Peyer's patch (tissue), 4 donors: ENCODE data around the gene TGM3. TPM values are rescaled to one million over a fixed set of nuclear protein-coding genes. Genes with fewer than 3 reads are reported as not detected.

Experiments
- DNase-seq, 3 donors: peaks; one replicate each; pipeline ENCODE4 v3.0.0-alpha.2; 2017 to 2019
- H3K27ac ChIP-seq, 4 donors: fragments of 200-600 bp; sonication (generic); one replicate each; pipeline ENCODE4 v1.5.1; 2016 to 2019
- H3K27me3 ChIP-seq, 2 donors: fragments of 200-600 bp; sonication (generic); one replicate each; pipeline ENCODE4 v1.5.1; 2019
- H3K36me3 ChIP-seq, 3 donors: fragments of 200-600 bp; sonication (generic); one replicate each; pipeline ENCODE4 v1.5.1; 2016 to 2019
- H3K4me1 ChIP-seq, 4 donors: fragments of 200-600 bp; sonication (generic); one replicate each; pipeline ENCODE4 v1.5.1; 2016 to 2019
- H3K4me3 ChIP-seq, 4 donors: fragments of 200-600 bp; sonication (generic); 1 replicate in 3 of 4; 2 replicates in 1 of 4; pipeline ENCODE4 v1.5.1; 2016 to 2019; ENCODE audit warnings: mild to moderate bottlenecking in 1 of 4
- H3K9me3 ChIP-seq, 4 donors: fragments of 200-600 bp; sonication (generic); one replicate each; pipeline ENCODE4 v1.5.1; 2016 to 2019; ENCODE audit warnings: mild to moderate bottlenecking in 1 of 4
- POLR2A ChIP-seq, 2 donors: fragments of 450-650 bp; IDR thresholded peaks; one replicate each; pipeline ENCODE4 v1.5.1; 2017; ENCODE audit warnings: antibody characterized with exemption in 2 of 2, mild to moderate bottlenecking in 2 of 2, moderate library complexity in 2 of 2
- total RNA-seq, 4 donors: library from RNA; depleted of rRNA; stranded (reverse); fragments of >200 nt; gene quantifications; one replicate each; pipeline ENCODE4 v1.1.0, GENCODE V29; 2016
- TF ChIP-seq, protein P1 (sequence below), 6 experiments: fragments of 450-650 bp in 4 of 6; fragments of 200-600 bp in 2 of 6; sonication (generic) in 1 of 6; IDR thresholded peaks; one replicate each; pipeline ENCODE4 v1.5.1; 2017 to 2019; ENCODE audit warnings: antibody characterized with exemption in 6 of 6, mild to moderate bottlenecking in 3 of 6, moderate library complexity in 1 of 6

Gene TGM3
- total RNA-seq, 4 donors from 2014 or later = 0.40 TPM; not detected in 3

DNA sequence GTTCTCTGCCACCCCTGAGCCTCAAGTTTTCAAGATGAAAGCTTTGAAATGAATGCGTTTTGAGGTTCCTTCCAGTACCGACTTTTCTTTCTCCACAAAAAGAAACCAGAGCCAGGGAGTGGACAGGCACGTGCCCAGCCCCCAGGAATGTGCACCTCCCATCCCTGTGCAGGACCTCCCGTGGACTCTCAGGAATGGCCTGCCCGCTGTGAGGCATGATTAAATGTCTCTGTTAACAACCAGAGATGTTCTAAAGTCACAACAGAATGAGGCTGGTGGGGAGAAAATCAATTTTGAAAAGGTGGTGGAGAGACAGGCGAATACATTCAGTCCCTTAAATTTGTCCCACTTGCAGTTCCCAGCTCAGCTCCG, 1.5 kb downstream of the TGM3 start:
- TF ChIP-seq POLR2A (IDR thresholded peaks at IDR 0.05) = no peak
- TF ChIP-seq, protein P1, sequence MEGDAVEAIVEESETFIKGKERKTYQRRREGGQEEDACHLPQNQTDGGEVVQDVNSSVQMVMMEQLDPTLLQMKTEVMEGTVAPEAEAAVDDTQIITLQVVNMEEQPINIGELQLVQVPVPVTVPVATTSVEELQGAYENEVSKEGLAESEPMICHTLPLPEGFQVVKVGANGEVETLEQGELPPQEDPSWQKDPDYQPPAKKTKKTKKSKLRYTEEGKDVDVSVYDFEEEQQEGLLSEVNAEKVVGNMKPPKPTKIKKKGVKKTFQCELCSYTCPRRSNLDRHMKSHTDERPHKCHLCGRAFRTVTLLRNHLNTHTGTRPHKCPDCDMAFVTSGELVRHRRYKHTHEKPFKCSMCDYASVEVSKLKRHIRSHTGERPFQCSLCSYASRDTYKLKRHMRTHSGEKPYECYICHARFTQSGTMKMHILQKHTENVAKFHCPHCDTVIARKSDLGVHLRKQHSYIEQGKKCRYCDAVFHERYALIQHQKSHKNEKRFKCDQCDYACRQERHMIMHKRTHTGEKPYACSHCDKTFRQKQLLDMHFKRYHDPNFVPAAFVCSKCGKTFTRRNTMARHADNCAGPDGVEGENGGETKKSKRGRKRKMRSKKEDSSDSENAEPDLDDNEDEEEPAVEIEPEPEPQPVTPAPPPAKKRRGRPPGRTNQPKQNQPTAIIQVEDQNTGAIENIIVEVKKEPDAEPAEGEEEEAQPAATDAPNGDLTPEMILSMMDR (IDR thresholded peaks at IDR 0.05) = no peak
- no peak overlapping the region for H3K4me3 ChIP-seq
- H3K36me3 ChIP-seq = no peaks in the 10 kb centered on the region
- H3K27ac ChIP-seq = no peak overlapping the region
- H3K27me3 ChIP-seq = no peaks in the 10 kb centered on the region
- H3K9me3 ChIP-seq = no peaks in the 10 kb centered on the region
- no peak for DNase-seq
- peaks cover 0 to 12% (median 3%) of the 10 kb centered on the region in 4 donors for H3K4me1 ChIP-seq

- H3K9me3 ChIP-seq = no peaks in the 10 kb centered on the region
- H3K4me3 ChIP-seq = no peak overlapping the region
- no peak overlapping the region for H3K27ac ChIP-seq
- peaks cover 0 to 12% (median 3%) of the 10 kb centered on the region in 4 donors for H3K4me1 ChIP-seq
- no peaks in the 10 kb centered on the region for H3K27me3 ChIP-seq
- DNase-seq = peak in 1 of 3 donors; percentile 24
- no peaks in the 10 kb centered on the region for H3K36me3 ChIP-seq
- TF ChIP-seq, protein P1 (IDR thresholded peaks at IDR 0.05) = no peak
- no peak for TF ChIP-seq POLR2A (IDR thresholded peaks at IDR 0.05)
Observed at GRCh38 chr20:2298116-2298515, 2.3 kb downstream of the TGM3 start.

DNA sequence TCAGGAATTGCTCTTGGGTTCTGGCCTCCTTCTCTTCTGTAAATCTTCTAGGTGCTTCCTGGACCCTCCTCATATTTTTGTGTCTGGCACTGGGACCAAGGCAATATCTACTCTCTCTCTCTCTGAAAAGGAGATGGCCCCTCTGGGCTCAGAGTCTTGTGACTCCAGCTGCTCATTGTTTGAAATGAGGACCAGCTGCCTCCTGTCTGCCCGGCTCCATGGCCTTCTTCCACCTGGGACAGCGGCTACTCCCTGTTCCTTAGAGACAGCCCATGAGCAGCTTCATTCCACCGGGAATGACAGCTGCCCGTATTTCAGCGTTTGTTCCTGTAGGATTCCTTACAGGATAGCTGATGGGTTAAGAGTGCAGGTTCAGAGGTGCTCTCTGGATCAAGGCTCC, 2.9 kb downstream of the TGM3 start:
- TF ChIP-seq, protein P1 (IDR thresholded peaks at IDR 0.05) = no peak
- no peak for TF ChIP-seq POLR2A (IDR thresholded peaks at IDR 0.05)
- Histone ChIP-seq H3K27me3 (no peaks in the 10 kb centered on the region), H3K4me3 (no peak overlapping the region), H3K9me3 (no peaks in the 10 kb centered on the region), H3K4me1 (peaks cover 0 to 12% (median 3%) of the 10 kb centered on the region in 4 donors), H3K36me3 (no peaks in the 10 kb centered on the region), H3K27ac (no peak overlapping the region)
- peak in 1 of 3 donors; percentile 24 for DNase-seq

- TF ChIP-seq, protein P1 (IDR thresholded peaks at IDR 0.05) = no peak
- TF ChIP-seq POLR2A (IDR thresholded peaks at IDR 0.05) = peak in 1 of 2 donors; percentile 32
- peak overlapping the region in 1 of 4 donors; percentile 19 for H3K27ac ChIP-seq
- H3K9me3 ChIP-seq = no peaks in the 10 kb centered on the region
- no peak overlapping the region for H3K4me3 ChIP-seq
- peak in 2 of 3 donors; percentile 84 to 85 for DNase-seq
- no peaks in the 10 kb centered on the region for H3K27me3 ChIP-seq
- no peaks in the 10 kb centered on the region for H3K36me3 ChIP-seq
- H3K4me1 ChIP-seq = peaks cover 0 to 12% (median 3%) of the 10 kb centered on the region in 4 donors
Observed at GRCh38 chr20:2299301-2299700, 3.5 kb downstream of the TGM3 start.

- TF ChIP-seq, protein P1 (IDR thresholded peaks at IDR 0.05) = no peak
- TF ChIP-seq POLR2A (IDR thresholded peaks at IDR 0.05) = no peak
- peaks cover 0 to 12% (median 3%) of the 10 kb centered on the region in 4 donors for H3K4me1 ChIP-seq
- no peaks in the 10 kb centered on the region for H3K27me3 ChIP-seq
- H3K4me3 ChIP-seq = no peak overlapping the region
- H3K9me3 ChIP-seq = no peaks in the 10 kb centered on the region
- no peak overlapping the region for H3K27ac ChIP-seq
- DNase-seq = no peak
- no peaks in the 10 kb centered on the region for H3K36me3 ChIP-seq
Observed at GRCh38 chr20:2300002-2300401, 4.2 kb downstream of the TGM3 start.

DNA sequence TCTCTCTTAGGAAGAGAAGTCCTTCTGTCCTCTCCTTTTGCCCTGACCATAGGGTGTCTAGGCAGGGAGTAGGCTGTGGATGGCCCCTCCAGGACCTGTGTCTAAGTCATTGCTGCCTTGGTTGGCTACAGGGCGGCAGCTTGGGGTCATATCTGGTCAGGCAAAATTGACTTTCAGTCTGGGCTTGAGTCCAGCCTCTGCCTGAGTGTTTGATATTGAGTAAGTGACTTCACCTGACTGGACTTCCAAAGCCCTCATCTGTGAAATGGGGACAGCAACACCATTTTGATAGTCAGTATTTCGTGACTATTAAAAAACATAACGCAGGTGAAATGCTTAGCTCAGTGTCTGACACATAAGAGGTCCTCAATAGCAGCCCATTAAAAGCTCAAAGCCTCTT, 4.6 kb downstream of the TGM3 start:
- Histone ChIP-seq H3K4me1 (peaks cover 0 to 12% (median 3%) of the 10 kb centered on the region in 4 donors), H3K27ac (peak overlapping the region in 1 of 4 donors; percentile 47), H3K9me3 (no peaks in the 10 kb centered on the region), H3K36me3 (no peaks in the 10 kb centered on the region), H3K4me3 (no peak overlapping the region), H3K27me3 (no peaks in the 10 kb centered on the region)
- DNase-seq = peak in 1 of 3 donors; percentile 44
- TF ChIP-seq, protein P1 (IDR thresholded peaks at IDR 0.05) = no peak
- no peak for TF ChIP-seq POLR2A (IDR thresholded peaks at IDR 0.05)
